HG03196 (cell line): ENCODE measurements around the gene LCA5L.

Source experiments
- ATAC-seq: cut with Tn5 transposase; IDR thresholded peaks from one replicate; pipeline ENCODE4 v1.9.1; 2021; ENCODE audit not compliant: unreplicated experiment

The LCA5L gene

DNA sequence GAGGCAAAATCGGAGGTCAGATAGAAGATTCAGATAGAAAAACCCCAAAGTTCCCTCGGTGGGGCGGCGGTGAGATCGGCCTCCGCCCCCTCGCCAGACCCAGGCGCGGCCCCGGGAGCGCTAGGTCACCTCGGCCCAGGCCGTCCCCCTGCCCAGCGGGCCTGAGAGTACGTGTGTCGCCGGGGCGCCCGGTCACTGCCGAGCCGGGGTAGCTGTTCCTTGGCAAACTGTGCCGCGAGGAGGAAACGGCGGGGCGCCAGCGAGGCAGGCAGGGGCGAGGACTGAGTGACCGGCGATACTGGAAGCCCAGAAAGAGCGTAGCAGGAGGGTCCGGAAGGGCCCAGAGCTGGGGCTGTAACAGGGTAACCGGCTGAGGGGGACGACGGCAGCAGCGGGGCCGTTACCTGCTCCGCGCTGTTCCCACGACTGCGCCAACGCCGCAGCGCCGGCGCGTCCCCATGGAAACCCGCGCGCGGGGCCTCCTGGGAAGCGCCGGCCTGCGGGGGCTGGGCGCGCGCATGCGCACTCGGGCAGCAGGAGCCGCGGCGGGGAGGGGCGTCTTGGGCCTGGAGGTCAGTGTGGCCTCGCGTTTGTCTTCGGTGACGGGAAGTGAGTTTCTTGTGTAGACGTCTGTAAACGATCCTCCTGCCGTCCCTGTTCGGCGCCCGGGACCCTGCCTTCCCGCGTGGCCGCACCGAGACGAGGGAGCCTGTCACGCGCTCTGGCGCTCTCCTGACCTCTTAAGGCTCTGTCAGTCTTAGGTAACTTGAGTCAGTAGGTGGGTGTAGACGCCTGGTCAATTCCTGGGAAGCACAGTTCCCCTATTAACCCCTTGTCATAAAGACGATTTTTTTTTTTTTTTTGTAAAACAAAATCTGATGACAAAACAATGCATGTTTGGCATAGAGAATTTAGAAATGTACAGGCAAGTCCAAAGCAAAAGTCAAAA, at the start of gene LCA5L:
LCA5L (minus strand) TSS at position 458 of the 949 bp plus-strand sequence. CDS start 17,285 bp downstream, outside the sequence.
- peak; percentile 93 for ATAC-seq

DNA sequence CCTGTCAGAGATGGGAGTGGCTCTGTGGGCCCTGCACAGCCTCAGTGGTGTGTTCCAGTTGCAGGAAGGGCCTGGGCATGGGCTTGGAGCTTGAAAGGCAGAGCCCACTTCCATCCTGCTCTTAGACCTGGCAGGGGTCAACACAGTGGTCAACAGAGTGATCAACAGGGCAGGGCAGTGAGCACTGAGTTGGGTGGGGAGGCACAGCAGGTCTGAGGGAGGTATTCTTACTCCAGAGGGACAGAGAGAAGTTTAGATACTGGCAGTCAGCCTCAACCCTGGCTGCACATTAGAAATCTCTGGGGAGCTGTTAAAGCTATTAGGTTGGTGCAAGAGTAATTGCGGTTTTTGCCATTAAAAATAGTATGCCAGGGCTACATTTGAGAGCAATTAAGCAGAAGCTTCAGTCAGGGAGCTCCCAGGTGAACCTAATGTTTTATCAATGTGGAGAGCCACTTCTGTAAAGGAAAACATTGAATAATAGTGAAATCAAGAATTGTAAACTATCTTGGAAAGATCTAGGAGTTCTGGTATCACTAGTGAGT, 43.9 kb upstream of the LCA5L start:
- no peak for ATAC-seq

DNA sequence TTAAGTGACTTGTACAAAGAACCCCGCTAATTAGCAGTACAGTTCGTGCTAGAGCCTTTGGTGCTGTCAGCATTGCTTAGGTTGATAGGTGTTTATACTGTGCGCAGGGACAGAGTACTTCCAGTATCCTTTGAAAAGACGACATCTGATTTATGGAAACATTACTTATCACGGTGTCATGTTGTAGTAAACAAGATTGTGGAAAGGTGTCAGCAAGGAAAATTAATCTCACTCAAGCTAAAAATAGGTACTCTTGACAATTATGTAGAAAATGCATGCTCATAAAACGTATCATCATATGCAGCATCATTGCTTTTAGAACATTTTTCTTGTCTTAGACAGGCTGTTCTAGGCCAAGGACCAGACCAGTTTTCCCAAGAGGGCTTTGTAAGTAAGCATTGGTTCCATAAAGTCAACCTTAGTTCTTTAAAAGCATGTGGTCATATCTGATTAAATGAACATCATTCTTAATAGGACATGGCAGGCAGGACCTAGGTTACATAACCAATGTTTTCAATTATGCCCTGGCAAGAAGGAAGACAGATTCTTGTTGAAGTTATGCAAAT, 39.2 kb upstream of the LCA5L start:
- no peak for ATAC-seq

DNA sequence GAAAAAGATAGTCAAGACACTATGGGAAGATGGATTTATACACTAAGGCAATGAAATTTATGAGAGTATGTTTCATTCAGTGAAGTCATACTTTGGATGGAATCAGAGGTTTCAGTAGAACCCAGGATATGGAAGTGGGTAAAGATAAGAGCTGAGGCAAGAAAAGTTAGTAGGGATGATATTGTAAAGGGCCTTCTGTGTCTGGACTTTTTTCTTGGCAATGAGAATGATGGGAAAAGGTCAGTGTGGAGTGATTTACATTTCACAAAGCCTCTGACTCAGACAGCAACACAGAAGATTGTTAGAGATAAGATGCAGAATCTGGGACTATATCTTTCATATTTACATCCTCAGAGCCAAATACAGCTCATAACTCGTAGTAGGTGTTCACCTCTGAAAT, 38.3 kb upstream of the LCA5L start:
- no peak for ATAC-seq

DNA sequence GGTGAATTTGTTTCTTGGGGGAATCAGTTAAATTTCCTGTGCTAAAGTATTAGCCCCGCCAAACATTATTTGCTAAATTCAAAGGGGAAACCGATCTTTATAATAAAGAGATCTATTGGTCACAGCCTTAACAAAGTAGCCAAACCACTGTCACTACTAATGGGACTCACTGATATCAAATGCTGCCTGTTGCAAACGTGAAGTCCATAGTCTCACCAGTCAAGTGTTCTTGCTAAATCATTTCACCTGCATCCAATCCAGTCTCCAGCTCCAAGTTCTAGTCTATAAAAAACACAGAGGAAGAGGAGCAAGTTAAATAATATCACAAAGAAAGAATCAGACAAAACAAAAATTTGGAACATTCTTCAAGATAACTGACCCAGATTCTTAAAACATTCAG, 36.3 kb upstream of the LCA5L start:
- no peak for ATAC-seq

DNA sequence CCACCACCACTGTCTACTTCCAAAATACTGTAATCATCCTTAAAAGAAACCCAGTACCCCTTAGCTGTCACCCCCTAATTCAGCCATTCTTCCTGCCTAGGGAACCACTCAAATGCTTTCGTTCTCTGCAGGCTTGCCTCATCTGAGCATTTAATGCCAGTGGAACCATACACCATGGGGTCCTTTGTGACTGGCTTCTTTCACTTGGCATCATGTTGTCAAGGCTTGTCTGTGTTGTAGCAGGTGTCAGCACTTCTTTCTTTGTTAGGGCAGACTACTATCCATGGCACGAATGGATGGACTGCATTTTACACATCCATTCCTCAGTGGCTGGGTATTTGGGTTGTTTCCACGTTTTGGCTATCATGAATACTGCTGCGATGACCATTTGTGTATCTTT, 34.7 kb upstream of the LCA5L start:
- no peak for ATAC-seq

DNA sequence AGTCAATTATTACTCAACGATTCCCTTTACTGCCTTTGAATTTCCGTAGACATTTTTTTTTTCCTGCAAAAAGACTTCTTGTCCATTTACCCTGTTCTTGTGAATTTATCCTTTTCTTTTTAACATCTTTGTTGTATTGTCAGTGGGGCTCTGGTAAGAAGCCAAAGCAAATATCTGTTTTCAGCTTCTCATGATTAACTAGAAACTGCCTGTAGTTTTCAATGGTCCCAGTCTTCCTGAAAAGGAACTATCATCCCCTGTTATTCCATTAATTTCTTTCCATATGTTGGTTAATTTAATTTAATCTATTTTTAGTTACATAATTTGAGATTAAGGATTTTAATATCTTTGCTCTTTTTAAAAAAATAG, 34.2 kb upstream of the LCA5L start:
- no peak for ATAC-seq

DNA sequence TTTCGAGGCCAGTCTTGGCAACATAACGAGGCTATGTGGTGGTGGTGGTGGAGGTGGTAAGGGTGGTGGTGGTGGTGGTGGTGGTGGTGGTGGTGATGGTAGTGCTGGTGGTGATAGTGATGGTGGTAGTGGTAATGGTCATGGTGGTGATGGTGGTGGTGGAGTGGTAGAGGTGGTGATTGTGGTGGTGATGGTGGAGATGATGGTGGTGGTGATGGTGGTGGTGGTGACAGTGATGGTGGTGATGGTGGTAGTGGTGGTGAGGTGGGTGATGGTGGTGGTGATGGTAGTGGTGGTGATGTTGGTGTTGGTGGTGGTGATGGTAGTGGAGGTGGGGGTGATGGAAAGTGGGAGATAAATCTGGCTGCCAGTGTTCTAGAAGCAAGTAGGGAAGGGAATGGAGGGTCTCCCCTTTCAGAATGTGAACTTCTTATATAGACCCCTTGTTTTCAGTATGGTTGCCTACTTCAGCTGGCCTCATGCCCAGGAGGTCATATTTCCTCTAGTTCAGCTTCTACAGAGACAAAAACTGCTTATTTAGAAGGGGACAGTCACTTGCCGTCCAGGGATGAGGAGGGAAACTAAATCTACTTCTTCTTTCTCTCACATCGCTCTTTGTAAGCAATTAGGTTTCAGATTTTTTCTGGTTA, 33.7 kb upstream of the LCA5L start:
- no peak for ATAC-seq

DNA sequence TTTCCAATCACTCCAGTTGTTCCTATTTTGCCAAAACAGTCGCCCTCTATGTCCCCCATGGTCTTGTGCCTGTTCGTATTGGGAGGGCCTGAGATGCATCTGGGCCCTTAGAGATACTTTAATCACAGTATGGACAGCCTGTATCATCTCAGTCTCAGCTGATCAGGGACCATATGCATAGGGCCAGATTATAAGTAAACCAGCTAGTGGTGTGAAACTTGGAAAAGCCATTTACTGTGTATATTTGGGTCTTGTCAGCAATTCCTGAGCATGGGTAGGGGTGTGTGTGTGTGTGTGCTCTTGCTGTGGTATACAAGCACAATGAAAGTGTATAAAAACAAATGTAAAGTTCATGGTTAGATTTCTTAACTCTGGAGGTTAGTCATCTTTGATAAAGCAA, 29.0 kb upstream of the LCA5L start:
- ATAC-seq, result no peak

DNA sequence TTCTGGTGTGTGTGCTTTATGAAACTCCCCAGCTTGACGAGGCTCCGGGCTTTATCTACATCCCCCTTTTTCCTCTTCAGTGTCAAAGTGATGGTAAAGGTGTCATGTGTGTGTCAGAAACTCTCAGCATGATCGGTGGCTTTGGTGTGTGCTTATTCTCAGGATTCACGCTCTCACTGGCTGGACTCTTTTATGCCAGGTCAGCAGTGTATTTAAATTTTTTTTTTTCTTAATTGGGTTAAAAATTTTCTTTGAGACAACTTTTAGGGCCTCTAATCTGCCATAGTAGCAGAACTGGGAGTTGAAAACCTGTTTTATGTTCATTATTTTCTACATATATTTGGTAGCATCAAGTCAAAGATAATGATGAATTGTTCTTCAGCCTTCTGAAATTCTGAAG, 27.2 kb upstream of the LCA5L start:
- no peak for ATAC-seq

DNA sequence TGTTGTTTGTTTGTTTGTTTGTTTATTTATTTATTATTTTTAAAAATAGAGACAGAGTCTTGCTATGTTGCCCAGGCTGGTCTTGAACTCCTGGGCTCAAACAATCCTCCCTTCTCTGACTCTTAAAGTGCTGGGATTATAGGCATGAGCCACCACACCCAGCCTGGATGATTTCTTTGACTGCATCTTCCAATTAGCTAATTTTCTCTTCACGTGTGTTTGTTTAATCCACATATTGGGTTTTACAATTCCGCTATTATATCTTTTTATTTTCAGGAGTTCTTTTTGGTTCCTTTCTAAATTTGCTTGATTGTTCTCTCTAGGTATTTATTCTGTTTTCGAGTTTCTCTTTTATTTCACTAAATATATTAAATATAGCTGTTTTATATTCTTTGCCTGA, 26.0 kb upstream of the LCA5L start:
- ATAC-seq, result no peak

DNA sequence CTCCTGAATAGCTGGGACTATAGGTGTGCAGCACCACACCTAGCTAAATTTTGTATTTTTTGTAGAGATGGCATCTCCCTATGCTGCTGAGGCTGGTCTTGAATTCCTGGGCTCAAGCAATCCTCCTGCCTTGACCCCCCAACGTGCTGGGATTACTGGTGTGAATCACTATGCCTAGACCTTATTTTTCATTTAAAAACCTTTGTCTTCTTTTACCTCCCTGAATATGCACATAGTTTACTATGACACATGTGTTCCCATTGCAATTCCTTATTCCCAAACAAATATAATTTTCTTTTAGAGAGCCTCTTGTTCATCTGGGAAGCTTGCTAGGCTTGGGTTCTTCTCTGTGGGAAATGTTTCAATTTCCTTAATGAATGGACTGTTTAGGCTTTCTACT, 23.0 kb upstream of the LCA5L start:
- ATAC-seq, result no peak

DNA sequence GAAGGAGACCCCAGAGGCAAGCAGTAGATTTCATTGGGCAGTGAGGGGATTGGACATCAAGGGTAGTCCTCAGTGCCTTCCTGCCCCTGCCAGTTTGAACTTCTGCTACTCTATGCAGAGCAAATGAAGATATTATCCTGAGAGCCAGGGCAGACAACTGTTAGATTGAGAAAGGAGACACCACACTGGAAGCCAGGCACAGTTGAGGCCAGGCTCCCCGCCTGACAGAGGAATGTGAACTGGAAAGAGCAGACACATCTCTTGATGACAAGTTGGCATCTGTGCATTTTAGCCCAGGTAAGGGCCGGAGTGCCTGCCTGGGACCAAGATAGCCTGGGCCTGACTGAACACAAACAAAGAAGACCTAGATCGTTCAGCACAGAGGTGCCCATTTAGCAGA, 22.2 kb upstream of the LCA5L start:
- ATAC-seq, result no peak

DNA sequence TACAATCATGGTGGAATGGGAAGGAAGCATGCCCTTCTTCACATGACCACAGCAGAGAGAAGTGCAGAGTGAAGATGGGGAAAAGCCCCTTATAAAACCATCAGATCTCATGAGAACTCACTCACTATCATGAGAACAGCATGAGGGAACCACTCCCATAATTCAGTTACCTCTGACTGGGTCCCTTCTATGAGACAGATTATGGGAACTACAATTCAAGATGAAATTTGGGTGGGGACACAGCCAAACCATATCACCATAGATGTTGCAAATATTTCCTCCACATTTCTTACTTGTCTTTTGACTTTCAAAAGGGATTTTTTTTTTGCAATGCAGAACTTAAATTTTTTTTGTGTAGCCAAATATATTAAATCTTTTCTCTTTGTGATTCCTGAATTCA, 21.0 kb upstream of the LCA5L start:
- ATAC-seq, result no peak

DNA sequence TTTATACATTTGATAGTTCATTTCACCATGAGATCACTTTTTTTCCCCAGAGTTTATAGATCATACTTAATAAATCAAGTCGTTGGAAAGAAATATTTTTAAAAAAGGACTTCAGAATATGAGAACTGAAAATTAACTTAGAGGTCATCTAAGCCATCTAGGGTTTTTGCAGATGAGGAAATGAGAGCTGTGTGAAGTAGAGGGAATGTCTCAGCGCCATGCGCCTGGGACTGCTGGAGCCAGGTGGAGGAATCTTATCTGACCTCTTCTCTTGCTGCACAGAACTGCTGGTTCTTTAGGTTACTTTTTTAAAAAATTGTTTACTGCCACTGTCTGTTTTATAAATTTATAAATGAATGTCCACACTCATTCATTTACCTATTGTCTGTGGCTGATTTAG, 17.7 kb upstream of the LCA5L start:
- ATAC-seq, result no peak

DNA sequence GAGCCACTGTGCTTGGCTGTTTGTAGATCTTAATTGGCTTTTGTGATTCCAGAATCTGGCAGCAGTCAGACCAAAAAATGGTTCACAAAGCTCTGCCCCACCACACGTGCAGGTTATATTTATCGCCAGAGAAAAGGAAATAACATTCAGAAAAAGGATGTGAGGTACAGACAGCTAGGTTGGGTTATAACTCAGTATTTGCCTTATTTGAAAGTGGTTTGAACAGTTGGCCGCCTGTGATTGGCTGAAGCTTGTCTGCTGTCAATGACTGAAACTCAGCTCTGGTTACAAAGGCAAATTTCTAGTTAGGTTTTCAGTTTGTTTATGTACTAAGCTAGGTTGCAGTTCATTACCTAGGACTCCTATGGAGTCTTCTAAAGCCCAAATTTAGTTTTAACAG, 15.8 kb upstream of the LCA5L start:
- ATAC-seq, result no peak

DNA sequence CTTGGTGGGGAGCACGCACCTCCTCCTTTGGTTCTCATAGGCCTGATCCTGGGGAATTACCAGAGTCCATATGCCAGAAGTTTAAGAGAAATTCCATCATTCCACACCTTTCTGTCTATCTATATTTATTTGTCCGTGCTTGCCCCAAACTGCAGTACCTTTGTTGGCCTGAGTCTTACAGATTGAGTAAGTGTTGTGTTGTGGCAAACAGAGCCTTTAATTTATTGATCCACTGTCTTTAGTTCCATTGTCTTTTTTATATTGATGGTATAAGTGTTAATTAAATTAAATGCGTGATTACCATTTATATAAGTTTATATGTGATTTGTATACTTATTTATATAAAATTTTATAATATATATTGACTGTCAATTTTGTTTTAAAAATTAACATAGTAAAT, 11.1 kb upstream of the LCA5L start:
- no peak for ATAC-seq

DNA sequence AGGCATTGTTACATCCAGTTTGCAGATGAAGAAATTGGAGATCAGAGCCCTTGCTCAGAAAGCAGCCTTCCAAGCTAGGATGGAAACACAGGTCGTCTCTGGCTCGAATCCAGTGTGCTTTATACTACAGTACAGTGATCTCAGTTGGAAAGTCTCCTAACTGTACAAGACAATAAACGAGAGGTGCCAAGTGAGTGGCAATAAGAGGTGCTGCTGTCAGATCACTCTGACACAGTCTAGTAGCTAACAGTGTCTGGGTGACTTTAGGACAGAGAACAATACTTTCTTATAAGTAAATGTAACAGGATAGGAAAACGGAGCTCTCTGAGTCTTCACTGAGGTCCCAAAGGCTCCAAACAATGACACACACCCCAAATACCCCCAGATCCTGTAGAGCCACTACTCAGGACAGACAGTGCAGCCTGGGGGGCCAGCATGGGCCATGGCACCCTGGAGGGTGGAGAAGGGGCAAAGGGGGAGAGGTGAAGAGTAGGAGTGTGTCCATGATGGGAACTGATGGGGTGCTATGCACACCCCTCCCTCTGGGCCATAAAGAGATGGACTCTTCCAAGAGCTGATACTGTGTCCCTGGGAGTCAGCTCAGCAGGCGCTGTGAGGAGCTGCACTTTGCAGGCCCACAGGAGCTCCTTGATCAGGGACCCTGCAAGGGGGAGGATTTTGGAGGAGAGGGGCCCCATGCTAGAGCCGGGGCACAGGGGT, 9.5 kb upstream of the LCA5L start:
- ATAC-seq, result no peak

DNA sequence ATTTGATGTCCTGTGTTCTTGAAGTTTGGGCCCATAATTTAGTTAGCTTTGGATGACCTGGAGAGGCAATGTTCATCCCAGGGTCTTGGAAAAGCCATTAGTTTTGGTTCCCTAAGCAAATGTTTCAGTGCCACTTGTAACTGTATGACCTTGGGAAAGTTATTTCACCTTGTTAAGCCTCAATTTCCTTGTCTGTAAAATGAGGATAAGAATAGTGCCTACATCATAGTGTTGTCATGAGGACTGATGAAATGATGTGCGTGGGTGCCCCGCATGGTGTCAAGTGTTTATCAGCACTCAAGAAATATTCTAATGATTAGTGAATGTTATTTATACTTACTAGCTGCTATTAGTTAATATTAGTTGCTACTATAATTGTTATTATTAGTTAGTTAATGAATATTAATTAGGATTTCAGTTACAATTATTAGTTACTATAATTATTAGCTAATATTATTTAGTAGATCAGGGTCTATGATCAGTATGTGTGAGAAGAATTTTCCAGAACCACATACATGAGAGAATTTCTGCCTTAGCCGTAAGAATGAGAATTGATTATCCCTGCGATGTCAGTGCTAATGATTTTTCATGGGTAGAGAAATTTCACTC, 8.1 kb upstream of the LCA5L start:
- no peak for ATAC-seq

DNA sequence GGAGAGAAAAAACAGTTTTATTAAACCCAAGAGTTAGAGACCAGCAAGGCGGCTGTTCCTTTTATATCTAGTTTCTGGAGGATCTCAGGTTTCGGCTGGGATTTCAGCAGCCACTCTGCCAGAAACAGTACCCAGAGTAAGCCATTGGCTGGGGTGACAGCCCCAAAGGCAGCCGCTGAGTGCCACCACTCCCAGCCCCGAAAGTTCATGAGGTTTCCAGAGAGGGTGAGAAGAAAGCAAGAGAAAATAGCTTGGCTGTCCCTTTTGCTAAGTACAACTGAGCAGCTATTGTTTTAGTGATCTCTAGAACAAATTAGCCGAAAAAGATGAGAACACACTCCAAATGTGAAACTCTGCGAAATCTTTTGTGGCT, 7.4 kb upstream of the LCA5L start:
- ATAC-seq, result no peak
